DND-41 (cell line): ENCODE results near the gene FRYL.

ENCODE experiments used
- EZH2 ChIP-seq: IDR thresholded peaks from 3 replicates; pipeline ENCODE4 v1.6.1; 2012; ENCODE audit warnings: borderline replicate concordance, low read depth, mild to moderate bottlenecking, moderate library complexity, low read length, inconsistent platforms; ENCODE audit not compliant: severe bottlenecking
- TF ChIP-seq, protein P1 (sequence below): IDR thresholded peaks from 2 replicates; pipeline ENCODE4 v1.5.1; 2012; ENCODE audit warnings: borderline replicate concordance, low read length, moderate library complexity, mild to moderate bottlenecking; ENCODE audit not compliant: poor library complexity, severe bottlenecking; ENCODE audit errors: extremely low read depth

GRCh38 chr4:48566034-48566384 is 214.1 kb downstream of the FRYL start:
- TF ChIP-seq, protein P1, sequence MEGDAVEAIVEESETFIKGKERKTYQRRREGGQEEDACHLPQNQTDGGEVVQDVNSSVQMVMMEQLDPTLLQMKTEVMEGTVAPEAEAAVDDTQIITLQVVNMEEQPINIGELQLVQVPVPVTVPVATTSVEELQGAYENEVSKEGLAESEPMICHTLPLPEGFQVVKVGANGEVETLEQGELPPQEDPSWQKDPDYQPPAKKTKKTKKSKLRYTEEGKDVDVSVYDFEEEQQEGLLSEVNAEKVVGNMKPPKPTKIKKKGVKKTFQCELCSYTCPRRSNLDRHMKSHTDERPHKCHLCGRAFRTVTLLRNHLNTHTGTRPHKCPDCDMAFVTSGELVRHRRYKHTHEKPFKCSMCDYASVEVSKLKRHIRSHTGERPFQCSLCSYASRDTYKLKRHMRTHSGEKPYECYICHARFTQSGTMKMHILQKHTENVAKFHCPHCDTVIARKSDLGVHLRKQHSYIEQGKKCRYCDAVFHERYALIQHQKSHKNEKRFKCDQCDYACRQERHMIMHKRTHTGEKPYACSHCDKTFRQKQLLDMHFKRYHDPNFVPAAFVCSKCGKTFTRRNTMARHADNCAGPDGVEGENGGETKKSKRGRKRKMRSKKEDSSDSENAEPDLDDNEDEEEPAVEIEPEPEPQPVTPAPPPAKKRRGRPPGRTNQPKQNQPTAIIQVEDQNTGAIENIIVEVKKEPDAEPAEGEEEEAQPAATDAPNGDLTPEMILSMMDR = no peak
- TF ChIP-seq EZH2 = no peak
